RWPE2 (cell line): Measurements from ENCODE around the gene PRKCI.
A peak's percentile ranks its signal among the peaks of the same experiment; 100 is the strongest.
"Not testable (repeated sequence)": the region's sequence is repeated elsewhere in the genome, so short reads cannot be mapped to it uniquely, and the experiment has no call there.

Source experiments
- ATAC-seq: fragments of 200-7000 bp; cut with Tn5 transposase; 3 replicates; pipeline ENCODE4 v1.9.1; 2021; ENCODE audit warnings: low read depth
- DNase-seq: peaks from one replicate; pipeline ENCODE4 v3.0.0-alpha.2; 2020; ENCODE audit warnings: low spot score
- H3K27ac ChIP-seq: fragments of 450-650 bp; 2 replicates; pipeline ENCODE4 v1.5.1; 2017; ENCODE audit warnings: mild to moderate bottlenecking; ENCODE audit not compliant: poor library complexity, severe bottlenecking
- H3K27me3 ChIP-seq: fragments of 250-450 bp; sonication (Bioruptor Pico); 2 replicates; pipeline ENCODE4 v1.5.1; 2021; ENCODE audit warnings: mild to moderate bottlenecking, moderate library complexity; ENCODE audit not compliant: insufficient read depth, poor library complexity, severe bottlenecking
- H3K36me3 ChIP-seq: fragments of 250-450 bp; sonication (Bioruptor Pico); 2 replicates; pipeline ENCODE4 v1.5.1; 2020; ENCODE audit warnings: low read depth, mild to moderate bottlenecking, moderate library complexity
- H3K4me1 ChIP-seq: fragments of 250-450 bp; sonication (Bioruptor Pico); 2 replicates; pipeline ENCODE4 v1.5.1; 2021; ENCODE audit warnings: mild to moderate bottlenecking, moderate library complexity; ENCODE audit not compliant: insufficient read depth, poor library complexity, severe bottlenecking
- H3K4me3 ChIP-seq: fragments of 250-450 bp; sonication (Bioruptor Pico); 2 replicates; pipeline ENCODE4 v1.5.1; 2021; ENCODE audit warnings: mild to moderate bottlenecking, moderate library complexity; ENCODE audit not compliant: severe bottlenecking
- H3K9me3 ChIP-seq: fragments of 250-450 bp; sonication (Bioruptor Pico); 2 replicates; pipeline ENCODE4 v1.5.1; 2021; ENCODE audit warnings: mild to moderate bottlenecking, moderate library complexity; ENCODE audit not compliant: severe bottlenecking
- CTCF ChIP-seq: fragments of 450-650 bp; IDR thresholded peaks from one replicate; pipeline ENCODE4 v1.5.1; 2017; ENCODE audit warnings: mild to moderate bottlenecking, moderate library complexity; ENCODE audit not compliant: poor library complexity, severe bottlenecking

Gene PRKCI

DNA sequence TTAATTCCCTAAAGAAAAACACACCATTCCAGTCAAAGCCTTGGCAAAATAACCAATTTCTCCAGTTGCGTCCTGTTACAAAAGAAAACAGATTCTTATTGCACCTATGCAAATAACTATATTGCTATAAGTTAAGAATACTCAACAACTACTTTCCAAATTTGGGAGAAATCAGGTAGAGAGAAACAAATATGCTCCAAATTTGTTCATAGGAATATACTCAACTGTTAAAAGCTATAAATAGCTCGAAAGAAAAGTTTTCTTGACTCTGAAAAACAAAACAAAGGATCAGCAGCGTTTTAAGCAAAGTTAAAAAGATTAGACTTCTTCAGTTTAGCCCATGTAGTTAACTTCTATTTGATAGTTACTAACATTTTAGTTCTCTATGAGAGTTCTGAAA lies 115.2 kb downstream of the PRKCI start:
- H3K36me3 ChIP-seq: no peaks in the 10 kb centered on the region
- TF ChIP-seq CTCF: no peak
- DNase-seq: no peak
- H3K27ac ChIP-seq: no peak overlapping the region
- ATAC-seq: no peak
- no peaks in the 10 kb centered on the region for H3K27me3 ChIP-seq
- H3K4me3 ChIP-seq: no peak overlapping the region
- peaks cover 9% of the 10 kb centered on the region for H3K9me3 ChIP-seq
- H3K4me1 ChIP-seq: no peaks in the 10 kb centered on the region

GRCh38 chr3:170338690-170339340 lies 116.6 kb downstream of the PRKCI start:
- Histone ChIP-seq H3K36me3 (no peaks in the 10 kb centered on the region), H3K4me1 (no peaks in the 10 kb centered on the region), H3K27me3 (no peaks in the 10 kb centered on the region), H3K4me3 (no peak overlapping the region), H3K27ac (no peak overlapping the region), H3K9me3 (peaks cover 9% of the 10 kb centered on the region)
- ATAC-seq (no peak), DNase-seq (no peak)
- no peak for TF ChIP-seq CTCF

DNA sequence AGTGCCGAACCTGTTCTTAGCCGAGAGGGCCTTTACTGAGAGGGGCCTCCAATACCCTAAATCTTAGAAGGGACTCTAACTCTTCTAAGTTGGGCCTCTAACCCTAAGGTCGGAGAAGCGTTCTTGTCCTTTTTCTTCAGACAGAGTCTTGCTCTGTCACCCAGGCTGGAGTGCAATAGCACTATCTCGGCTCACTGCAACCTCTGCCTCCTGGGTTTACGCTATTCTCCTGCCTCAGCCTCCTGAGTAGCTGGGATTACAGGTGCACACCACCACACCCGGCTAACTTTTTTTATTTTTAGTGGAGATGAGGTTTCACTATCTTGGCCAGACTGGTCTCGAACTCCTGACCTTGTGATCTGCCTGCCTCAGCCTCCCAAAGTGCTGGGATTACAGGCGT lies 120.0 kb downstream of the PRKCI start:
- not testable (repeated sequence) for H3K4me1 ChIP-seq, ATAC-seq, H3K27ac ChIP-seq, H3K9me3 ChIP-seq, H3K36me3 ChIP-seq, H3K27me3 ChIP-seq, DNase-seq, H3K4me3 ChIP-seq

- H3K27ac ChIP-seq: peak overlapping the region; percentile 50
- peak; percentile 38; the same call in 1 of the 3 replicates for ATAC-seq
- not testable (repeated sequence) for H3K4me3 ChIP-seq
These were observed 121.6 kb downstream of the PRKCI start for GRCh38 chr3:170343859-170344258.

GRCh38 chr3:170344971-170345370 lies 122.7 kb downstream of the PRKCI start:
- Histone ChIP-seq H3K27me3 (no peaks in the 10 kb centered on the region), H3K4me3 (no peak overlapping the region), H3K9me3 (no peaks in the 10 kb centered on the region), H3K36me3 (no peaks in the 10 kb centered on the region), H3K4me1 (peaks cover 6% of the 10 kb centered on the region), H3K27ac (peak overlapping the region; percentile 50)
- ATAC-seq: no peak
- TF ChIP-seq CTCF: no peak
- DNase-seq: no peak

More at GRCh38 chr3:170343859-170344258, 121.6 kb downstream of the PRKCI start:
- H3K4me1 ChIP-seq, H3K9me3 ChIP-seq, DNase-seq, H3K27me3 ChIP-seq, H3K36me3 ChIP-seq: not testable (repeated sequence)
